Stimulated activated CD4-positive, alpha-beta T cell treated with anti-CD3 and anti-CD28 coated beads, Interleukin-4, amount 100 ng/mL, for 1 hour (primary cell): ENCODE data around the gene CDH1.
"Not testable (repeated sequence)": the region's sequence is repeated elsewhere in the genome, so short reads cannot be mapped to it uniquely, and the experiment has no call there.

ENCODE experiments used
- DNase-seq: peaks from one replicate; pipeline ENCODE4 v3.0.0-alpha.2; 2020

The CDH1 gene

DNA sequence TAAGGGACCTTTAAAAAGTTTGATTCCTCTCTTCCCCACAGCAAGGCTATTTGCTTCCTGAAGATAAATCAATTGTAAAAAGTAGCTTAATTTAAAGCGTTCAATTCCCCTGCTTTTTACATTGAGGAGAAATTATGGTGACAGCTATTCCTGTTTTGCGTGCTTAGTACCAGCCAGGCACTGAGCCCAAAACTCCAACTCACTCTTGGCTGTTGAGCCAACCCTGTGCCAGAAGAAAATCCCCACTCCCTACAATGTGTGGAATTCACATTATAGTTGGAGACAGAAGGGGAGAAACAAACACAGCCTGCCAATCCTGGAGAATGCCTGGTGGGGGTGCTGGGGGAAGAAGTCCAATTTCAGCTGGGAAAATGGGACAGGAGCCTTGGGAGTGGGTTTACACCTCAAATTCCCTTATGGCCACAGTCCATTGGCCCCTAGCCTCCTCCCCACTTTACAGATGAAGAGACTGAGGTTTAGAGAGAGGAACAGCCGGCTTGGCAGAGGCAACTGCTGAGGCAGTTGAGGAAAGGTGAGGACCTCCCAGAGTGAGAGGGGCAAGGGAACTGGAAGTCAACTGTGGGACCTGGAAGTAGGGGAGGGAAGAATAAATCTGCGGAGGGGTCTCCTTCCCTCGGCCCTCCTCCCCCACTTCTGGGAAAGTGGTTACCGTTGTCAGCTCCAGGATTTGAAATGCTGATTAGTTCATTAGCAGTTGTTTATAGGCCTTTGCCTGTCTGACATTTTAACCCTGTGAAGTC is 26.1 kb downstream of the CDH1 start:
- no peak for DNase-seq

DNA sequence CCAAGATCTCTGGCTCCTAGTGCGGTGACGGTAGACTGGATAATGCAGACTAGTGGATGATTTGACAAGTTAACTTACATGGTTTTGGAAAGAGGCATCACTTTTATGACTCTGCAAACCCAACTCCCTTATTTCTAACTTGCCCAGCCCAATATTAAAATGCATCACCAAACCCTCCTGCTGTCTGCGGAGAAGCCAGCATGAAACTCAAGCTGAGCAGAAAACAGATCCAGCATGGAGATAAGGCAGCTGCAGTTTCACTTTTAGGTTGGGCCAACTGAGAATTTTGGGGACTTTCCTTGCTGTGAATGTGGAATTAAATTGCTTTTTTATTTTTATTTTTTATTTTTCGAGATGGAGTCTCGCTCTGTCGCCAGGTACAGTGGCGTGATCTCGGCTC is 27.8 kb downstream of the CDH1 start:
- DNase-seq = no peak

DNA sequence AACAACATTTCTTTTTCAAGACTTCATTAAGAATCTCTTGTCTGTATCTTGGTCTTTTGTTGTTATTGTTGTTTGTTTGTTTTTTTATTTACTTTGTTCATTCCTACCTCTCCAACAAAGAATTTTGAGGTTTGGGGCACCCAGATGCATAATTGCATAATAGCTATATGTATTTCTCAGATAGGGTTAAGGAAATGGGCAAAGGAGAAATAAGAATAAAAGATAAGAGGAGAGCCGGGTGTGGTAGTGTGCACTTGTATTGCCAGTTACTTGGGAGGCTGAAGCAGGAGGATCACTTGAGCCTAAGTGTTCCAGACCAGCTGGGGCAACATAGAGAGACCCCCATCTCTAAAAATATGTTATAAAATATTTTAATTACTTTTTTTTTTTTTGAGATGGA is 30.5 kb downstream of the CDH1 start:
- DNase-seq = no peak

DNA sequence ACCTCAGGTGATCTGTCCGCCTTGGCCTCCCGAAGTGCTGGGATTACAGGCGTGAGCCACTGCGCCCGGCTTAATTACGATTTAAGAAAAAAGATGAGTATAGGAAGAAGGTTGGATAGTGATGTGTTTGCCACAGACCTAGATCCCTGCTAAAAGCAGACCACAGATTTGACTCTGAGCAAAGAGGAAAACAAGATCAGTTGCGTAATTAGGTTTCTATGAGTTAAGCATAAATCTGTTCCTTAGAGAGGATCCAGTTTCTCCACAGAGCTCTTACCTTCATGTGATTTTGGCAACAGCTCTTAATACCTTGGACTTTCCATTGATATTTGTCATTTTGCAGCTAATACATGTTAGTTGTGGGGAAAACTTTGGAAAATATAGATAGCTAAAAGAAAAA is 31.1 kb downstream of the CDH1 start:
- DNase-seq = no peak

DNA sequence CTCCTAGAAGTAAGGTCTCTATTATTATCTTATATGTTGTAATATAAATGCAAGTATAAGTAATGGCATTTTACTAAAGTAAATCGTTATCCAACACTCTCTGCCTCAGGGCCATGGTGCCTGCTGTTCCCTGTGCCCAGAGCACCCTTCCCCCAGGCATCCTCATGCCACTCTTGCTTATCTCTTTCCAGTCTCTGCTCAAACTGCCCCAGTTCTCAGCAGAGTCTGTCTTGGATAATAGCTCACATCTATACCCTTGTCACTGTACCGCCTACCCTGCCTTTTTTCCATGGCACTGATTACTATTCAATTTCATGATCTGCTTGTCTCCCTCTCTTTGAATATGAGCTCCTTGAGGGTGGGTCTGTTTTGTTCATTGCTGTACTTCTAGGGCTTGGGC is 31.7 kb downstream of the CDH1 start:
- no peak for DNase-seq

DNA sequence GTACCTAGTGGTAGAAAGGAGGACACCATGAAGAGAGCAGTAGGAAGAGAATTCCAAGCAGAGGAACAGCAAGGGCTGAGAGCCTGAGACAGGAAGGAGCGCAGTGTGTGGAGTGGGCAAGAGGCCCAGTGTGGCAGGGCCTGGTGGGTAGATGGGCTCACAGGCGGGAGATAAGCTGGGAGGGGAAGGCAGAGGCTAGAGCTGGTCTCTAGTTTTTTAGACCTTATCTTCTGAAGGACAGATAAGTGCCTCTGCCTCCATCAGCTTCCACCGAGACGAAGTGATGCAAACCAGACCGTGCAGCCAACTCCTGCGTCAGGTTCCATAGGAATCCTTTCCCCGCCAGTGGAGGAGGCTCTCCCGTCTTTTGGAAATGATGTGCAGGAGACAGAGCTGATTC is 33.6 kb downstream of the CDH1 start:
- DNase-seq = no peak

DNA sequence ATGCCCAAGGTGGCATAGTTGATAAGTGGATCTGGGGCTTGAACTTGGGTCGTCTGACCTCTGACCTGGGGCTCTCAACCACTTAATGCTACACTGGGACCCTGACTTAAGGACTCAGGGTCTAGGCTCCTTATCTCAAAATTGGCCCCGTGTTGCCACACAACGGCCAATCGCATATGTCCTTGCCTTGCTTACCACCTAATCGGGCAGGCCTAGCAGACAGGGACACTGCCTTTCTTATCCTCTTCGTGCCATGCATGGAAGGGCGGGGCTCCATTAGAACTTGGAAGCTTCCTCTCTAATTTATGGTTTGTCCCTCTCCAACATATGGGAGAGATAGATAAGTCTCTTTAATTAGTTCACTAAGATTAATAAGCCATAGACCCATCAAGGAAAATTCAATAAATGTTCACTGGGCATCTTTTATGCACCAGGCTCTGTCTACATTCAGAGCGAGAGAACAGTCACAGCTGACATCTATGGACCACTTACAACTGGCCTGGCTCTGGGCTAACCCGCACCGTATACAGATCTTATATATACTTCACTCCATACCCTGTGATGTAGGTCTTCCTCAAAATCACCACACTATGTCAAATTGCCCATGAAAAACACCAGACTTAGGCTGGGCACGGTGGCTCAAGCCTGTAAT is 35.1 kb downstream of the CDH1 start:
- no peak for DNase-seq

DNA sequence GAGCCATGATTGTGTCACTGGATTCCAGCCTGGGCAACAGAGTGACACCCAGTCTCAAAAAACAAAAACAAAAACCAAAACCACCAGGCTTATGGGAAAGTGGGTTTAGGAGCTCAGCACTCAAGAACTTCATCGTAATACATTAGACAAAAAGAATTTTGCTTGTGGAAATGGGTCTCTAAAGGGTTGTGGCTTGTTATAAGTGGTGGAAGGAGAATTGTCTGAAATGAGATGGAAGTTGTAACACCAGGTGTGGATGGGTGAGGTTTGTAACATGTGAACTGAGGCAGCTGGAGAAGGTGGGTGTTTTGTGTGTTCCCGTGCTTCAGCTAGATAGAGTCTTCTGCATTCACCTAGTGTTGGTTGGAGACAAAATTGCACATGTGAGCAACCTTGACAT is 35.8 kb downstream of the CDH1 start:
- no peak for DNase-seq

DNA sequence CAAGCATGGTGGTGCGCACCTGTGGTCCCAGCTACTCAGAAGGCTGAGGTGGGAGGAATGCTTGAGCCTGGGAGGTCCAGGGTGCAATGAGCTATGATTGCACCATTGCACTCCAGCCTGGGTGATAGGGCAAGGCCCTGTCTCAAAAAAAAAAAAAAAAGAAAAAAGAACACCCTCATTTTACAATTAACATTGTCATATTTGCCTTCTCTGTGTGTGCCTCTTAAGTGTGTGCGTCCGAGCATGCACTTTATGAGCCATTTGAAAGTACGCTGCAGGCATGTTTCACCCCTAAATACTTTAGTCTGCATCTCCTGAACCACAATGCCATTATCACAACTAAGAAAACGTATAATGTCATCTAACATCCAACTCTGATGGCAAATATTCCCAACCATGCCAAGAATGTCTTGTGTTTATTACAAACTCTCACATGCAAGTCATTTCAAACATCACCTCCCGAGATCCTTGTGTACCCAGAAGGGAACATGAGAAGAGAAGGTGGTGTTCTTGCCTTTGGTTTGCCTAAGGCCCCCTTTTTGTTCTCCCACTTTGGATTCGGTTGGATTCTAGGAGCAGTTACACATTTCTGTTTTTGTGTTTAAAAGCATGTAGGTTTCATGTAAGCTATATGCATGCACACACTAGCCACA is 38.0 kb downstream of the CDH1 start:
- DNase-seq = no peak

DNA sequence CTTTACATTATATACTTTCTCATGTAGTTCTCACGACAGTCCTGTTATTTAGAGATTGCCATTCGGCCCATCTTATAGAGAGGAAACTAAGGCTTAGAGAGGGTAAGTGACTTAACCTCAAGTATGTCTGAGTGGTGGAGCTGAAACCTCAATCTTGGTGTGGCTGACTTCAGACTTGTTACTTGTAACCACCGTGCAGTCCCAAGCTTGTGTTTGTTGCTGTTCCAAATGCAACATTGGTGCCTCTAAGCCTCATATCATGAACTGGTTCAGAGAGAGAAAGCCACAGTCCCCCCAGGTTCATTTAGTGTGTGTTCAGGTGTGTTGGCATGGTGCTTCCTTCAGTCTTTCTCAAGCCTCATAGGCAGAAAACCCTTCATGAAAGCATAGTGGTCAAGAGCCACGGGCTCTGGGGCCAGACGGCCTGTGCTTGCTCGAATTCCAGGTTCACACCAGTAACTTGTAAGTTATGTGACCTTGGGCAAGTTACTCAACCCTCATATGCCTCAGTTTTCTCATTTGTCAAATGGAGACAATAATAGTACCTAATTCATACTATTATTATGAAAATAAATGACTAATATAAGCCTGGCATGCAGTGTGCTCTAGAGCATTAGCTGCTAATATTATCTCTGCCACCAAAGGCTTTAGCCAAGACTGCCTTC is 39.9 kb downstream of the CDH1 start:
- no peak for DNase-seq

DNA sequence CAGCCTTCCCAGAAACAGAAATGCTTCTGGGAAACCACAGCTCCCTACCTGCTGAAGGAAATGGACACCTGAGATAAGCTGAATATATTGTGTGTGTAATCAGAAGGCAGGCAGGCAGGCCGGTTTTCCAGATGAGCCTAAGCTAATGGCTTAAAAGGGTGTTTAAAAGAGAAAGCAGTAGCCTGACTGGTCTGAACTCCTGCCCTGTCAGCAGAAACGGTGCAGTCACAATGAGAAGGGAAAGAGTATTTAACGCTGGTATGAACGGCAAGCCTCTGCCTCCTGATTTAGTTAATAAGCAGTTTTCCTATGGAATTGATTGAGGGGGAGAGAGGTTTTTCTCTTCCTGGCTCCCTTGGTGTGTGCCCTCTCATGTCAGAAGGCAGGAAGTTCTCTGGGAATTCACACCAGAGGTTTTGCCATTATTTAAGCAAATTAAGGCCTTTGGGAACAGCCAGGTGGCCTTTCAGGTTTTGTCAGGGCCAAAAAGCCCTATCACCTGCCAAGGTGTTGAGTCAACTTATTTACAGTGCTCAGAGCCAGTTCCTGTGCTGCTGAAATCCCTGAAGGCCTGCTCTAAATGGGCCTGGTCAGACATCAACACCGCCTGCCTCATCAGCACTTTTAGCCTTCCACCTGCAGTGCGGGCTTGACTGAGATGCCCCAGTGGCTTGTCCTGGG is 41.6 kb downstream of the CDH1 start:
- DNase-seq = no peak

DNA sequence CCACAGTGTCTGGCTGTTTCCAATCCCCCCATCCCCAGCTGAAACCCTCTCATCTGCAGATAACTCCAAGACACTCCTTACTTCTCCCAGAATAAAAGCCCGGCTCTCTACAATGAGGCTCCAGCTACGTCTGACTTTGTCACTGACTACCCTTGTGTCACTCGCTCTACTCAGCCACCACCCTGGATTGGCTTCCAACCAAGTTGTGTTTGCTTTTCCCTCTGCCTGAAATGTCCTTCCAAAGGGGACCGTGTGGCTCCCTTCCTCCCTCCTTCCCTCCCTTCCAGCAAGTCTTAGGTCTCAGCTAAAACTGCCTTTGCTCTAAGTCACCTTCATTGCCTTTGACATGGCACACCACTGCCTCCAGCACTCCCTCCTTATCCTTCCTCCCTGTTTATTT is 42.8 kb downstream of the CDH1 start:
- no peak for DNase-seq

DNA sequence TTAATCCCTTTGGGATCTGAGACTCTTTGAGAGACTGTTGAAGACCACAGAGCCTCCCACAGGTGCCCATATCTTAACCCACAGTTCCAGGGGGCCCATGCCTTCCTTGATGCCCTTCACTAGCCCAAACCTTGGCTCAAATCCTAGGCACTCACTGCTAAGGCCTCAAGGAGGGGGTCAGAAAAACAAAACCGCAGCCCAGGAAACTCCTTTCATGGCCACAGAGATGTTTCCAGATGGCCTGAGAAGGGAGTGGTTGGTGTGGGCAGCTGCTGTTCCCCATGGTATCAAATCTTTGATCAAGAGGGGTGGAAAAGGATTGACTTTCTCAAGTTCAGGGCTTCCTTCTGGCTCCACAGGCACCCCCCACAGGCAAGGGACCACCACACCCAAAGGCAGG is 44.7 kb downstream of the CDH1 start:
- no peak for DNase-seq

DNA sequence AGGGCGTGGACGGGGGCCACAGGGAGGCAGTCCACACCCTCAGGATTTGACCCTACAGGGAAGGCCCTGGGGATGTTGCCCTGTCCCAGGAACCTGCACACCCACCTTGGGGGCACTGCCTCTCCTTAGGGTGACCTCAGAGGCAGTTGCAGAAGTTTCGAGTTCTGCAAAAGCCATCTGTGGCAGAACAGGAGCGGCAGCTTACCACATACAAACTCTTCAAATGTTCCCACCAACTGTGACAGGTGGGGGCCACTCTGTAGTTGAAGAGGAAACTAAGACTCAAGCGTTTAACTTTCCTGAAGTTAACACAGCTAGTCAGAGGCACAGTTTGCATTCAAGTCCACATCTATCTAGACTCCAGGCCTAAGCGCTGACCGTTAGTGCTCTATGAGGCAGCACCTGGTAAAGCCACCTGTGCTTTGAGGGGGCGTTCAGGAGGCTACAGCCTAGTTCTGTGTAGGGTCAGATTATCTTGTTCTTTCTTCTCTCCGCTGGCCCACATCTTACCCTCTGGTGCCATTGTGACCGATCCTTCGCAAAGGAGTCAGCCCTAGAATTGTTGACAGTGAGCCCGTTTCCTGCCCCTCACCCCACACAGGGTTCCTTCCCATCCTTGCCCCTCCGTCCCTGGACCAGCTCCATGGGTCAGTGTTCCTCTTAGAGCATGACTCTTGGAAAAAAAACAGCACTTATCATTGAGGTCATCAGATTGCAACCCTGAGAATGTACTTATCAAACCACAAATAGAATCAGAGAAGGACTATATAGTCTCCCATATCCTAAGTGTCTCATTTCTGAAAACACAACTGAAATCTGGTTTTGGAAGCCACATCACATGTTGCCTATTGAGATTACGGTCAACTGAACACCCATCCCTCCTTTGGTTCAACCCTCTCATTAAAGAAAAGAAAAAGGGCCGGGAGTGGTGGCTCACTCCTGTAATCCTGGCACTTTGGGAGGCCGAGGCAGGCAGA is 45.4 kb downstream of the CDH1 start:
- no peak for DNase-seq

DNA sequence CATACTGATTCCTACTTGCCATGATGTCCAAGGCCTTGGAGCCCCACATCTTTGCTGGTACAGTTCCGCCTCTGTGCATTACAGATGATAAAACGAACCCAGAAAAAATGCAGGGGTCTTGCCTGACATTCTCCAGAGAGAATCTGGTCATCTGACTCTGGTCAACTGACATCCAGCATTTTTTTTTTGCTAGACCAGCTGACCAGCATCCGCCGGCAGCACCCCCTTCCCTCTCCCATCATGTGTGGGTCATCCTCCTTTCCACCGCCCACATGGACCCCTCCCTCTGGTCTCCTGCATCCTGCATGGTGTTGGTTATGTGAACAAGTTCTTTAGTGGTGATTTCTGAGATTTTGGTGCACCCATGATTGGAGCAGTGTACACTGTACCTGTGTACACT is 47.1 kb downstream of the CDH1 start:
- DNase-seq = no peak

DNA sequence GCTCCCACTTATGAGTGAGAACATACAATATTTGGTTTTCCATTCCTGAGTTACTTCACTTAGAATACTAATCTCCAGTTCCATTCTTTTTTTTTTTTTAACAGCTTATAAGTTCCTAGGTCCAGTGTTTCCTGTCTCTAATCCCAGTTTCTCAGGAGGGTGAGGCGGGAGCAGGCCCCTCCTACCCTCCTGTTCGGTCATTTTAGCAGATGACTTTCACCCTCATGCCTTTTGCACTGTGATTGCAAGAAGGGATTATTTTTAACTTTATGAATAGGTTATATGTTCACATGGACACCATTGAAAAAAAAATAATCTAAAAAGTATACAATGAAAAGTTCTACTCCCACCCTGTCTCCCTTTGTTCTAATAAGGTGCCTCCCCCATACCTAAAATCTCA is 47.6 kb downstream of the CDH1 start:
- DNase-seq = no peak

DNA sequence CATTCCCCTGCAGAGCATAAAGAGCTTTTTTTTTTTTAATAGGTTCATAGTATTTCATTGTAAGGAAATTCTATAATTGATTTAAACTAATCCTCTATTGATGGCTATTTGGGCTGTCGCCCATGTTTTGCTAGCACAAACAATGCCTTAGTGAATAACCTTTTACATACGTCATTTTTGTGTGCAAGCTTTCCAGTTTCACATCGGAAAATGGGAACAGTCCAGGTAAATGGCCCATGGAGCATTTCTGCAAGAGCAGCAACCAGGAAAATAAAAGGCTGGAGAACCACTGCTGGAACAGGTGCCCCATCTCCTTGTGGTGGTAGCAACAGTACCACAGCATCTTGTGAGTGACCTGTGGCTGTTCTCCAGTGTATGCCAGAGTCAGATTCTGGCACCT is 48.6 kb downstream of the CDH1 start:
- no peak for DNase-seq

DNA sequence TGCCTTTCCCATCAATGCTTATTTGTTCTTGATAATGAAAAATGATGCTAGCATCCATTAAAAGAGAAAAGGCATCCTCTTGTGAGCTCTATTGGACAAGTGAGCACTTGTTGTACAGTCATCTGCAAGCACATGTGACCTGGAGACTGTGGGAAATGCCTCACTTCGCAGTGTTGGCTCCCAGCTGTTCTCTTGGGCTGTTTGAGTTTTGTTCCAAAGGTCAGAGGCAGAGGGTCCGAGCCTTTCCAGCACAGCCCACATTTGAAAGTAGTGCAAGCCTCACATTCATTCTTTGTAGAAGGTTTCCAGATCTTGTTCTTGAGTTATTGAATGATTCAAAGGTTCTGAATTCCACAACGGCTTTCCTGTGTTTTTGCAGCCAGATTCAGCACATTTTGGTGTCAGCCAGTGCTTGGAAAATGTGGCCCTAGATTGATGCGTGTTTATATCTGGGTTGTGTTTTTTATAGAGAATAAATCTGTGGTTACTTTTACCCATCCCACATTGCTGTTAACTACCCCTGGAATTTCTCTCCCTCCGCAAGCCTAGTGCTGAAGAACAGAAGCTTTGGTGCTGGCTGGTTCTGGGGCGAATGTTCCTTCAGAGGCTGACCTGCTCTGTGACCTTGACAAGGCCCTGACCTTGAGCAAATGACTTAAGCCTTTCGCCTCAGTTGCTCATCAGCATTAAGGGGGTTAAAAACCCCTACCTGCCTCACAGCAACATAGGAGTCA is 49.8 kb downstream of the CDH1 start:
- no peak for DNase-seq

DNA sequence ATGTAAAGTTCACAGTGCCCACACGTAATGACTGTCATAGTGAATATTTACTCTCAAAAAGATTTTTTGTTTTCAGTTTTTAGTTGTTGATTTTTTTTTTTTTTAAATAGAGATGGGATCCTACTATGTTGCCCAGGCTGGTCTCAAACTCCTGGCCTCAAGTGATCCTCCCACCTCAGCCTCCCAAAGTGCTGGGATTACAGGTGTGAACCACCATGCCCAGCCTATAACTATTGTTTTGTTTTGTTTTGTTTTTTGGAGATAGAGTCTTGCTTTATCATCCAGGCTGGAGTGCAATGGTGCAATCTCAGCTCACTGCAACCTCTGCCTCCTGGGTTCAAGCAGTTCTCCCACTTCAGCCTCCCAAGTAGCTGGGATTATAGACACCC is 50.3 kb downstream of the CDH1 start:
- DNase-seq = not testable (repeated sequence)

DNA sequence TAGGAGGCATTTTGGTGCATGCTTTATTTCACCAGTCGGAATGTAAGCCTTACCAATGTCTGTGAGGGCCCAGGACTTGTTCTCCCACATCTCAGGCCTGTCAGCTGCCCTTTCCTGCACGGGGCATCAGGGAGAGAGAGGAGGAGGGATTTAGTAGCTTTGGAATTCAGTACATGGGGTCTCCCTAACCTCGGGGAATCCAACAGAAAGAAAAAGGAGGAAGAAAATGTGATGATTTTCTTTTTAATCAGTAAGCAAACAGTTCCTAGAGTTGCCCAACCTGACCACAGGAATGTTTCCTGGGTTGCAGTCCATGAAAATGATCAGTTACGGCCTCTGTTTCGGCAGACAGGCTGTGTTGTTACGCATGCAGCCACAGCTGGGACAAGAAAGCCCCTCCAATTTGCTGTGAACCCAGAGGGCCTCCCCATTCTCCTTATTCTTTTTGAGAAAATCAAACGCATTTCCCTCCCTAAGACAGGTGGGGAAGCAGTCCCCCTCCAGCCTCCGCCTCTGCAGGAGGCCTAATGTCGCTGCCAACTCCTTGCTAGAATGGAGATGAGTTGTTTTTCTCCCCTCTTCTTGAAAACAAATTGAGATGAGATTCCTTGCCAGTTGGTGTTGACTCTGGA is 53.2 kb downstream of the CDH1 start:
- DNase-seq = no peak

DNA sequence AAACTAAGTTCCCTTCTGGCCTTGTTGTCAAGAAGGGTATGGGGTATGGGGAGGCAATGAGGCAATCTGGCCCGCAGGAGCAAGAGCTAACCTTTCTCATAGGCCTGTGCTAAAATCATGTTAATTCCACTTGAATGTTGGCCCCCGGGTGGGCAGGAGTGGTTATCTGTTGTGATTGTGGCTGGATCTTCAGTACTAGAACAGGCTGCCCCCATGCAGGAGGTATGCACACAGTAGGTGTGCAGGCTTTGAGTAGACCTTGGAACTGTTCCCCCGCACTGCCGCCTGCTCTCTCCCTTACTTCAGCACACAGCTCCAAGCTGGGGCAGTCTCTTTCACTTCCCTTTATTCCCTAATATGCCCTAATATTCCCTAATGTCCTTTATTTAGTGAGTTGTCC is 53.9 kb downstream of the CDH1 start:
- no peak for DNase-seq
